GM18868 (cell line): ENCODE results near the gene MPC1L.
"Not testable (repeated sequence)": the region's sequence is repeated elsewhere in the genome, so short reads cannot be mapped to it uniquely, and the experiment has no call there.

Source experiments
- ATAC-seq: cut with Tn5 transposase; IDR thresholded peaks from one replicate; pipeline ENCODE4 v1.9.1; 2021; ENCODE audit warnings: mild to moderate bottlenecking, moderate library complexity; ENCODE audit not compliant: unreplicated experiment

Gene MPC1L

DNA sequence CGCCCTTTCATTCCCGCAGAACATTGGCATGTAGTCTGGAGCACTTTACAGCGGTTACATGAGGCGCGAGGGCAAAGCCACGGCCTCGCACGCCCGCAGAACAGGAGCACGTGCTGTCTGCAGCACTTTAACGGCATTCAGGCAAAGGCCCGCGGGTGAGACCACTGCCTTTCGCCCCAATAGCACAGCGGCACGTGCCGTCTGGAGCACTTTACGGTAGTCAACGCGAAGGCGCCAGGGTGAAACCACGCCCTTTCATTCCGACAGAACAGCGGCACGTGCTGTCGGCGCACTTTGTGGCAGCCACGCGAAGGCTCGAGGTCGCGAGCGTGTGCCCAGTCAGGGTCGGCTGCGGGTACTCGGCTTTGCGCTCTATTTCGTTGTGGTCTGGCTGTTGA, at the start of gene MPC1L:
MPC1L (plus strand) TSS at position 290 of the 398 bp plus-strand sequence. CDS start 138 bp downstream, outside the sequence.
- ATAC-seq: no peak

DNA sequence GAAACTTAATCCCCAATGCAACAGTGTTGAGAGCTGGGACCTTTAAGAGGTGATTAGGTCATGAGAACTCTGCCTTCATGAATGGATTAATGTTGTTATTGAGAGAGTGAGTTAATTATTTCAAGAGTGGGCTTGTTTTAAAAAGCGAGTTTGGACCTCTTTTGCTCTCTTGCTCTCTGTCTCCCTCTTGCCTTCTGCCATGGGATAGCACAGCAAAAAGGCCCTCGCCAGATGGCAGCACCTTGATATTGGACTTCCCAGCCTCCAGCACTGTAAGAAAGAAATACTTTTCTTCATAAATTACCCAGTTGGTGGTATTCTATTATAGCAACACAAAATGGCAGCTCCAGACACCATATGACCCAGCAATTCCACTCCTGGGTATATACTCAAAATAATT, 49.5 kb upstream of the MPC1L start:
- ATAC-seq: no peak

DNA sequence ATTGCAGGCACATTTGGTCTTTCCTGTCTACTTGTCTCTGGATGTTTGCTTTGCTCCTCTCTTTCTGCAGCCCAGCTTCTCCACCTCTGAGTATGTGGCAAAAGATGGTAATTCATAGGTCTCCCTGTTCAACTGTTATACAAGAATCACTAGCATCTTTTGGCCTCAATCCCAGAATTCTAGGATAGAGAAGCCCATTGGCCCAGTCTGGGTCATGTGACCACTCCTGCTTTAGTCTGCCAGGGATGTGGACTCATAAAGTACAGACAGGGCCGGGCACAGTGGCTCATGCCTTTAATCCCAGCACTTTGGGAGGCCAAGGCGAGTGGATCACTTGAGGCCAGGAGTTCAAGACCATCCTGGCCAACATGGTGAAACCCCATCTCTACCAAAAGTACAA, 47.8 kb upstream of the MPC1L start:
- ATAC-seq: not testable (repeated sequence)

DNA sequence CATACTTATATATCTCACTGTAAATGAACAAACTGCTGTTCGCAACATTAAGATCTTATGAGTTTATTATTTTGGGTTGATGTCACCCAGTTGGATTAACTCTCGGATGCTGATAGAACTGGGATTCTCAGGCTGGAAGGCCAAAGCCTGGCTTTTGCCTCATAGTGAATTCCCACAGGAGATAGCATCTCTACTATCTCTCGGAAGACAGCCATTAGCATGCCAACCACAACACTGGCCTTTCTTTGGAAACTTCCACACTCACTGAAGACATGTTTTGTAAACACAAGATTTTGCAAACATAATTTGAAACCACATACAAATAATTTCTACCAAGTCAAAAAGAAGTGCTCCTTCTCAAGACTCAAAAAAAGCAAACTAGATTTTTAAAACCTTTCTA, 46.9 kb upstream of the MPC1L start:
- ATAC-seq: no peak

DNA sequence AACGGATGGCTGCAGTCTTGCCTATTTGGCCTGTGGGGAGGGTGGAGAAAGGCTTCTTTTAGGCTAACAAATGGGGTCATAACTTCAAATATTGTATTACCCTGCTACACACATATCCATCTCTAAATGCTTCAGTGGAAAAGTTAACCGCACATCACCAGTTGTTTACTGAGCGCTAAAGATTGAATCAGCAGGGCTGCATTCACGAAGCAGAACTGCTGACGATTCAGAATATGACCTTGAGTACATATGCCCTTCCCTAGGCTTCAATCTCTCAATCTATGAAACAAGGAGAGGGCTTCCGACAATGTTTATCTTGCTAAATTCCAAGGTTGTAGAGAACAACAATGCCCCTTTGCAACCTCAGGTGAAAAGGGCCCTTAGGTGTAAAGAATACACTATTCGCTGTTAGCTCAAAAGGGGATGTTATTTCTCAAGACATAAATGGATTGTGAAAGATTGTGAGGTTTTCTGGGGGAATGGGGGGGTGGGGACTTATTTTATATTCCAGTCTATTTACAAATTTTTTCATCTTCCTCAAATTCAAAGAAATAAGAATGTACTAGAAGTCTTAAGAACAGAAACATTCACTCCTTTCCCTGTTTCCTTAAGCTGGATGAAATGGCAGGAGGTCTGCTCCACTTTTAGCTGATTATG, 45.1 kb upstream of the MPC1L start:
- no peak for ATAC-seq

DNA sequence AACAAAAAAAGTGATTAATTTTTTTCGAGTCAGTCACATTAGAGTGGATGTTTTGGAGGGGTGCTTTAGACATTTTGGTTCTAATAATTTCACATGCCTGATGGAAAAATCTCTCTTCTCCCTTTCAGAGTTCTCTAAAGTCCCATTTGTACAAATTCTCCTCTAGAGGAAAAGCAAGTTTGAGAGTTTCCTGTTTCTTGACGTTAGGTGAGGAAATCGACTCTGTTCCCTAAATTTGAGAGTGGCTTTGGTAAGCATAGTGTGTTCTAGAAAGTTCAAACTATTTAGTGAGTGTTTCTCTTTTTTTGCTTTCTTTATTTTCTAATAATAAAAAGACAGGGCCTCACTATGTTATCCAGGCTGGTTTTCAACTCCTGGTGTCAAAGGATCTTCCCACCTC, 44.1 kb upstream of the MPC1L start:
- ATAC-seq: no peak

DNA sequence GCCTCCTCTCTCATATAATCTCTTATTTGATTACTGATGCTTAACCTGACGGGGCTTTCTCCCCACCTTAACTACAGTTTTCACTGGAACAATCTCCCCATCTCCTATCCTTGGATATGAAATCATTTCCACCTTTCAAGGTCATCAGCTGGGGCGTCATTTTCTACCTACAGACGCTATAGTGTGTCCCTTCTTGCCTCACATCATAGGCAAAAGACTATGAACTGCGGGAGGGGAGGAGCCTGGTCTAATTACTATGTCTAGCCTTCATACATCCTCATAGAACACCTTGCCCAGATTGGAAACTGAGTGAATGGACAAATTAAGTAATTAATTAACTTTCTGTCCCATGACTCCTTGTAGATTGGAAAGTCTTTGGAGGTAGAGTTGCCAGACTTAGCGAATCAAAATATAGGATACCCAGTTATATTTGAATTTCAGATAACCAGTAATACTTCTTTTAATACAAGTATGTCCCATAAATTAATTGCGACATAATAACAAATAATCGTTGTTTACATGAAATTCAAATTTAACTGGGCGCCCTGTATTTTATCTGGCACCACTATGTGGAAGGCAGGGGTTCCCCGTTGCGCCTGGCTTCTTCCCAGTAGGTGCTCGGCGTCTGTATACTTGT, 43.2 kb upstream of the MPC1L start:
- peak; percentile 64 for ATAC-seq

DNA sequence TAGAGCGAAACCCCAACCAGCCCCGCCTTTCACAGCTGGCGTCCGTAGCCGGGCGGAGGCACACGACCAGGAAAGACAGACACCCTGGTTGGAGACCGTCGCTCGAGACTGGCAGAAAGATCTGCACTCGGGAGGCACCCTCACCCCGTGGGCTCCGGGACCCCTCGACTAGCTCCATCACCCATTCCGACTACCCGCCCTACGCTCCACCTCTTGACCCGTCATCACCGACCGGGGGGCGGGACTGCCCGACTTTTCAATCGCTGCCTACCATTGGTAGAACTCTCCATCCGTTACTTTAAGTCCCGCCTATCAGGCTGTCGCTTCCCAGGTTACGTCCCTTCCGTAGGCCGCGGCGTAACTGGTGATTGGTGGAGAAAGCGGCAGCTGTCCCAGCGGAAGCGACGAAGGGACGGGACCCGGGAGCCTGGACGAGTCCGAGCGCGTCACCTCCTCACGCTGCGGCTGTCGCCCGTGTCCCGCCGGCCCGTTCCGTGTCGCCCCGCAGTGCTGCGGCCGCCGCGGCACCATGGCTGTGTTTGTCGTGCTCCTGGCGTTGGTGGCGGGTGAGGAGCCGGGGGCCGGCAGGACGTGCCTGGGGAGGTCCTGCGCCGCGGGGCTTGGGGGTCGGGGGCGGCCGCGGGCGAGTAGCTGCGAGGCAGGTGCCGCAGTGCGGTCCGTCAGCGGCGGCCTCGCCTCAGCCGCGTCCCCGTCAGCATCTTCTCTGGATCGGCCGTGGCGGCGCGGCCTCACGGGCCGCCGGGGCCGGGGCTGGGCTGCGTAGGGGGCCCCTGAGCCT, 42.5 kb upstream of the MPC1L start, which contains the start of gene ATP6AP2:
ATP6AP2 (plus strand) TSS at position 434 of the 799 bp plus-strand sequence; CDS start at position 530, 96 bp downstream.
- ATAC-seq: peak; percentile 94

DNA sequence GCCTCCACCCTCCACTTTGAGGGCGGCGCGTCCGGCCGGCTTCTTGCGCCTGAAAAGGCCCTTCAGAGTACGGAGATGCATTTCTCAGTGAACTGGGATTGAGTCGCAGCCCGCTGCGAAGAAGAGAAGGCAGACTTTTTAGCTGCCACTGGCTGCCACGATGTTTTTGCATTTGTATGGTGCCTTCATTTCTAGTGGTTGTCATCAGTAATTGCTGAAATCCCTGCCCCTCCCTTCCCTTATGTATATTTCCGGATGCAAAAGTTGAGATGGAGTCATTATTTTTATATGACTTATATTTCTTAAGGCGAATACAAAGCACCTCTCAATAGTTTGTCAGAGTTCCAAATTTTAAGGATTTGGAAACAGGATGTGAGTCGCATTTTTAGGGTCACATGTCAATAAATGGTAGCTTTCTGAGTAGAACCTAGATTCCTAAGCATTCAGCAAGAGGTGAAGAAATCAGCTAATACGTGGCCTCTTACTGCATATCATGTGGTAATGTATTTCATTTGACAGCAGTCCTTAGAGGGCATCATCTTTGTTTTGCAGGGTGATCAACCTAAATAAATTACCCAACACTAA, 41.8 kb upstream of the MPC1L start:
- no peak for ATAC-seq

DNA sequence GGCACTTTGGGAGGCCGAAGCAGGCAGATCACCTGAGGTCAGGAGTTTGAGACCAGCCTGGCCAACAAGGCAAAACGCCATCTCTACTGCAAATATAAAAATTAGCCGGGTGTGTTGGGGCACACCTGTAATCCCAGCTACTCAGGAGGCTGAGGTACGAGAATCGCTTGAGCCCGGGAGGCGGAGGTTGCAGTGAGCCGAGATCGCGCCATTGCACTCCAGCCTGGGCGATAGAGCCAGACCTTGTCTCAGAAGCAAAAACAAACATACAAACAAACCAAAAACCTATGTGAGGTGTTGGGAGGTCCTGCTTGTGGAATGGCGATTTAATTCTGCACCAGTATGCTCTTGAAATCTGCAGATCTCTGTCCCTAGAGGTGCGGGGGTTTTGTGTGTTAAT, 41.0 kb upstream of the MPC1L start:
- not testable (repeated sequence) for ATAC-seq

DNA sequence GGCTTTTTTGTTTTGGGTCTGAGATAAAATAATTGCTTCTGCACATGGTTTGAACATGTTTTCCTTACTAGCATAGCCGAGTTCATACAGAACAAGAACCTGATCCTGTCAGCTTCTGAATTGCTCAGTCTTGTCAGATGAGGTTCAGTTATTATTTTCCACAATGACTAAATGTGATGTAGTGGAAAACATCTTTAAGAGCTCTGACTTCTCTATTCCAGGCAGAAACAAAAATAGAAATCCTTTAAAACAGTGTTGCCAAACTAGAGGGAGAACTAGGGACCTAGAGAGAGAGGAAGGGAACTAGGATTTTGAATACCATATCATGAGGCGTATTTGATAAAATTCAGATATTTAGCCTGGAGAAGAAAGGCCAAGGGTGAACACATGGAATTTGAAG, 40.4 kb upstream of the MPC1L start:
- ATAC-seq: no peak

DNA sequence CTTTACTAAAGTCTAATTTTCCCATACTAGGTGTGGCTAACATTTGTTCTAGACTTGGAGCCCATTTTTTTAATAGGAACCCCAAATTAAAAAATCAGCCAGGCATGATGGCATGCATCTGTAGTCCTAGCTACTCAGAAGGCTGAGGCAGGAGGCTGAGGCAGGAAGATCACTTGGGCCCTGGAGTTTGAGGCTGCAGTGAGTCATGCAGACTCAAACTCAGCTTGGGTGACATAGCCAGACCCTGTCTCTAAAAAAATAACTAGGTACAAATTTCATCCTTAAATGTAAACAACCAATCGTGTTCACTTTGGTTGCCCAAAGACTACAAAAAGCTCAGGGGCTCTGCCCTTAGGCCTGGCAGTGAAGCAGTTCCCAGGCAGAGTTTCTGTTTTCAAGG, 35.6 kb upstream of the MPC1L start:
- not testable (repeated sequence) for ATAC-seq

DNA sequence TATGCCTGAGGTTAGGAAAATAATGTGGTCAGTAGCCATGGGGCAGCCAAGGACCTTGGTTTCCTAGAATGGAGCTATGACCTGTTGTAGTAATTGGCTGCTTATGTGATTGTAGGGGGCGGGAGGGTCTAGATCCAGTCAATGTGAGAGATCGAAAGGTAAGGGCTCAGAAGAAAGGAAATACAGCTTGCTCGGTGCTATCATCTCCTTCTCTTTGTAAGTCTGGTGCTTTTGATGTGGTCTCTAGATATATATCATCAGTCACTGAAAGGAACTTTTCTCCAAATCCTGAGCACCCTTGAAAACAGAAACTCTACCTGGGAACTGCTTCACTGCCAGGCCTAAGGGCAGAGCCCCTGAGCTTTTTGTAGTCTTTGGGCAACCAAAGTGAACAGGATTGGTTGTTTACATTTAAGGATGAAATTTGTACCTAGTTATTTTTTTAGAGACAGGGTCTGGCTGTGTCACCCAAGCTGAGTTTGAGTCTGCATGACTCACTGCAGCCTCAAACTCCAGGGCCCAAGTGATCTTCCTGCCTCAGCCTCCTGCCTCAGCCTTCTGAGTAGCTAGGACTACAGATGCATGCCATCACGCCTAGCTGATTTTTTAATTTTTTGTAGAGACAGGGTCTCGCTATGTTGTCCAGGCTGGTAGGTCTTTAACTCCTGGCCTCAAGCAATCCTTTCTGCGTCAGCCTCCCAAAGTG, 33.5 kb upstream of the MPC1L start:
- not testable (repeated sequence) for ATAC-seq

DNA sequence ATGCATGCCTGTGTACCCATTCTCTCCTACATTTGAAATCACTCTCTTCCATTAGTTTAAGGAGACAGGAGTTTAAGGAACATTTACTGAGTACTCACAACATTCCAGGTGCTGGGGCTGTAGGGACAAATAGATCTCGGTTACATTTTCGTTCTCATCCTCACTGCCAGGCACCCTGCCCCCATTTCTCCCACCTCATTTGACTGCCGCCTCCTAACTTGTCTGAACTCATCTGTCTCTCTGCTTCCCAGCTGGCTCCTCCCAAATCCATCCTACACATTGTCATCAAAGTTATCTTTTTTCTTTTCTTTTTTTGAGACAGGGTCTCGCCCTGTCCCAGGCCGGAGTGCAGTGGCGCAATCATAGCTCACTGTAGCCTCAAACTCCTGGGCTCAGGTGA, 19.8 kb upstream of the MPC1L start:
- ATAC-seq: no peak

DNA sequence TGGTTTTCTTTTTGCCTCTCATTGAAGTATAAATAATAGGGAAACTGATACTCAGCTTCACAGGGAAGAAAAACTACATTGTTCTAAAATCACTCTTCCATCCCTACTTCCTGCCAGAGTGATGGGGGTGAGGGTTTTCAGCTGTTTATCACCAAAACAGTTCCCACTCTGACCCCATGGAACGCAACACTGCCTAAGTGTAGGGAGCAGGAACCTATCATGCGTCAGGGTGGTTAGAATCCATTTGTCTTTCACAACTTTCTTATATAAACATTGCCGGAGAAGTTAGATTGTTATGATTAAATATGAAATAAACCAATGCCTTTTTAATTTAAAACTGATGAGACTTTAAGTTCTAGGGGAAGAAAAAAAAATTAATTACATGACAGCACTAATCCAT, 15.8 kb upstream of the MPC1L start:
- no peak for ATAC-seq

DNA sequence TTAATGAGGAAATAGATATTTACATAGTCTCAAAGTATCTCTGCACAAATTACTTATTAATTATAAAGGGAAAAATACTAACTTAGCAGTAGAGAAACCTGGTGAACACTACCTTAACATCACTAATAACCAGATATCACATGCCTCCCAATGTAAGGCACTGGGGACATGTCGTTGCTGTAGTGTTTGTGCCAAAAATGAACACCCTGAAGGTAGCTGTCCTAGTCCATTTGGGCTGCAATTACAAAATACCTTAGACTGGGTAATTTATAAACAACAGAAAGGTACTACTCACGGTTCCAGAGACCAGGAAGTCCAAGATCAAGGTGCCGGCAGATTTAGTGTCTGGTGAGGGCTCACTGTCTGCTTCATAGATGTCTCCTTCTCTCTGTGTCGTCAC, 10.7 kb upstream of the MPC1L start:
- ATAC-seq: no peak

DNA sequence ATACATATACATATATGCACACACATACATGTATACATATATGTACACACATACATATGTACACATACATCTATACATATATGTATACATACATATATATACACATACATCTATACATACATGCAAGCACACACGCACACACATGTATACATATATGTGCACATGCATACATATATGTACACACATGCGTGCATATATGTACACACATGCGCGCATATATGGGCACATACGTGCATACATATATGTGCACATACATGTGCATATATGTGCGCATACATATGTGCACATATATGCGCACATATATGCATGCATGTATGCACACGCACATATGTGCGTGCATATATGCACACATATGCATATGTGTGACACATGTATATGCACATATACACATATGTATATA, 7.3 kb upstream of the MPC1L start:
- ATAC-seq: no peak

DNA sequence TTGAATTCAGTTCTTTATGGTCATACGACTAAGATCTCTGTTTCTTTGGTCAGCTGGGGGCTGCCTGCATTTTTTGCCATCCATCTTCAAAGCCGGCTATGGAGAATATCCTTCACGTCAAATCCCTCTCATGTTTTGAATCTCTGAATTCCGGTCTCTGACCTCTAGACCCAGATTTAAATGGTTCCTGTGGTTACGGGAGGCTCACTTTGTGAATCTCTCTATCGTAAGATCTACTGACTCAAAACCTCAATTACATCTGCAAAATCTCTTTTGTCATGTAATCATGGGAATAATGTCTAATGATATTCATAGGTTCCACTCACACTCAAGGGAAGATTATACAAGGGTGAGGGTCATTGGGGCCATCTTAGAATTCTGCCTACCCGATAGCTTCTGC, 5.7 kb upstream of the MPC1L start:
- ATAC-seq: no peak

DNA sequence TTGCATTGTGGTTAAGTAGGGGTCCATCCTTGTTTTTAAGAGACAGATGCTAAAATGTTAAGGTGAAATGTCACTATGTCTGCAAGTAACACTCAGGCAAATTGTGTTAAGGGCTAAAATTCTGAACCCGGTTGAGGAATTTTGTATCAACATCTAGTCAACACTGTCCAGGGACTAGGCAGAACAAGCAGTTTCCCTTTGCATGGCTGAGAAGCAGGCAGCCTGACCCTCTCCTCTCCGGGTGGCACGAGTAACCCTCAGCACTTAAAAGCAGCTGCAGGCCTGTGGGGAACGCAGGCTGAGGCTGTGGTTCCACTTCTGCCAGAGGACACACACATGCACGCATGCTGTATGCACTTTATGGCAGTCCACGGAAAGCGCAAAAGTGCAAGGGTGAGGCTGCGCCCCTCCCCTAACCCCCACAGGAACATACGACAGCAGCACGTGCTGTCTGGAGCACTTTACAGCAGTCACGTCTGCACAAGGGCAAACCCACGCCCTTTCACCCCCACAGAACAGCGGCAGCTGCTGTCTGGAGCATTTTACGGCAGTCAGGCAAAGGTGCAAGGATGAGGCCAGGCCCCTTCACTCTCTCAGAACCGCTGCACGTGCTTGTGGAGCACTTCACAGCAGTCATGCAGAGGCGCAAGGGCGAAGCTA, 619 bp upstream of the MPC1L start:
- no peak for ATAC-seq

DNA sequence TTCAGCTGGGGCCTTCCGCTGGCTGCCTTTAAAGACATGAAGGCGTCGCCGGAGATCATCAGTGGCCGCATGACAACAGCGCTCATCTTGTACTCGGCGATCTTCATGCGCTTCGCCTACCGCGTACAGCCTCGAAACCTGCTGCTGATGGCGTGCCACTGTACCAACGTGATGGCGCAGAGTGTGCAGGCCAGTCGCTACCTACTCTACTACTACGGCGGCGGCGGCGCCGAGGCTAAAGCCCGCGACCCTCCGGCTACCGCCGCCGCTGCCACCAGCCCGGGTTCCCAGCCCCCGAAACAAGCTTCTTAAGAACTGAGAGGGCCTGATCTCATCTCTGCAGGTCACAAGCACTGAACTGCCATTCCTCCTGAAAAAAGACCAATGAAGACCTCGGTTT, 437 bp downstream of the MPC1L start:
- ATAC-seq: no peak
